ENCODE results near the gene CYP3A4. TPM values are rescaled to one million over a fixed set of nuclear protein-coding genes. Genes with fewer than 3 reads are reported as not detected.

The CYP3A4 gene
- total and polyA plus RNA-seq, 2 of the 8 experiments (the other 6 are each of a cell fraction or from before 2014, with no cell fraction given) = not detected

DNA sequence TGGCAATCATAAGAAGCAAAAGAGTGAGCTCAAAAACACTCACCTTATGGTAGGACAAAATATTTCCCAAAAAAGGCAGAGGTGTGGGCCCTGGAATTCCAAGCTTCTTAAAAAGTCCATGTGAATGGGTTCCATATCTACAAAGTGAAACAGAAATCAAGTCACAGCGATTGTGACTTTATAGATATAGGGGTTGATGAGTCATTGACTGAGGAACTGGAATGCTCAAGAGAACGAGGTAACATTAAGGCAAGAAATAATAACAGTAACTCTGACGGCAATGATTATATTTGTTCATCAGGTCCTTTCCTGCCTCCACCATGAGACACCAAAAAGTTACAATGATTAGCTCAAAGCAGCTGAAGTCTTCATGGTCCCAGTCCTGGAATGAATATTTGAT lies 4.0 kb downstream of the CYP3A4 start:
- Histone ChIP-seq H3K79me2 (ENCODE audit: control insufficient read depth in 1 of 2, insufficient read depth in 2 of 2, low read length in 2 of 2) (no peaks in the 10 kb centered on the region), H2BK120ac (replicated peaks; ENCODE audit: low read depth, low read length) (no peak overlapping the region), H3K4me2 (ENCODE audit: insufficient read depth in 1 of 2, low read depth in 2 of 2, low read length in 2 of 2) (no peak overlapping the region), H3K9me3 (ENCODE audit: insufficient read depth in 2 of 2, low read depth in 1 of 2, low read length in 1 of 2) (no peaks in the 10 kb centered on the region), H3K56ac (replicated peaks; ENCODE audit: insufficient read length, low read depth, low read length) (no peak overlapping the region), H4K91ac (replicated peaks; ENCODE audit: insufficient read length, low read length) (no peak overlapping the region), H3K4me3 (ENCODE audit: extremely low read depth in 1 of 4, insufficient read depth in 2 of 4, low read depth in 3 of 4, low read length in 4 of 4) (no peak overlapping the region), H2AK5ac (ENCODE audit: low read depth, low read length) (no peak overlapping the region), H2BK15ac (ENCODE audit: low read length) (no peak overlapping the region), H3K27ac (ENCODE audit: low read depth, low read length) (no peak overlapping the region), H2BK12ac (ENCODE audit: low read depth, low read length) (no peak overlapping the region), H2AFZ (ENCODE audit: low read length) (no peak overlapping the region), H2BK5ac (ENCODE audit: low read depth, low read length) (no peak overlapping the region), H3K27me3 (replicated peaks in 1 of 4; ENCODE audit: control insufficient read depth in 3 of 4, extremely low read depth in 1 of 4, insufficient read depth in 3 of 4, low read length in 3 of 4) (no peaks in the 10 kb centered on the region), H4K20me1 (replicated peaks in 1 of 2; ENCODE audit: control insufficient read depth in 1 of 2, insufficient read depth in 2 of 2, low read length in 2 of 2) (no peaks in the 10 kb centered on the region), H3K36me3 (ENCODE audit: control insufficient read depth in 2 of 4, insufficient read depth in 4 of 4, low read length in 3 of 4) (no peaks in the 10 kb centered on the region), H3K14ac (ENCODE audit: insufficient read length) (no peak overlapping the region), H3K23ac (ENCODE audit: insufficient read length) (no peak overlapping the region), H3K23me2 (ENCODE audit: low read depth, low read length) (no peaks in the 10 kb centered on the region), H4K5ac (ENCODE audit: insufficient read length, low read depth, low read length) (no peak overlapping the region), H3K18ac (ENCODE audit: extremely low read depth, low read length) (no peak overlapping the region), H3K4me1 (replicated peaks in 1 of 4; ENCODE audit: control insufficient read depth in 3 of 4, insufficient read depth in 4 of 4, low read length in 3 of 4) (peaks cover 0 to 2% (median 0%) of the 10 kb centered on the region in 4 experiments; a peak in 2 of 7 replicates), H2BK20ac (ENCODE audit: low read length) (no peak overlapping the region), H3K79me1 (ENCODE audit: low read depth, low read length) (no peaks in the 10 kb centered on the region), H3K9ac (replicated peaks in 1 of 4; ENCODE audit: extremely low read depth in 1 of 4, low read depth in 3 of 4, low read length in 3 of 4) (no peak overlapping the region), H4K8ac (ENCODE audit: extremely low read depth, insufficient read depth, low read length) (no peak overlapping the region), H3K4ac (replicated peaks; ENCODE audit: insufficient read length, low read depth, low read length) (no peak overlapping the region)
- ChIA-PET POLR2A (ENCODE audit: partially characterized antibody) (no interaction called here), CTCF (ENCODE audit: partially characterized antibody) (interaction anchor here (0.7 to 1.2 kb wide), 3 partner anchors 50 to 211 kb away, joined by 3 to 4 read pairs (median 3); no protein-coding TSS in a partner anchor)
- DNase-seq (ENCODE audit: low read depth in 1 of 2, low spot score in 2 of 2) (no peak), FAIRE-seq (no peak)
- WGBS, 2 experiments (ENCODE audit: extremely low coverage in 1 of 2, insufficient coverage in 1 of 2, insufficient read length in 1 of 2, insufficient replicate concordance in 2 of 2, low coverage in 1 of 2, low lambda C conversion rate in 2 of 2, missing lambda C conversion rate in 1 of 2) = 83% methylated on average over 3 of the region's 3 CpGs; no CpG with 5 or more reads in 1 of the 2 experiments
- TF ChIP-seq TAF7 (optimal IDR thresholded peaks at IDR 0.05; ENCODE audit: borderline replicate concordance, low read depth, low read length) = no peak
- no peak for TF ChIP-seq CBX8 (IDR thresholded peaks at IDR 0.05; ENCODE audit: borderline replicate concordance, low read depth, low read length)
- no peak for TF ChIP-seq EZH2 (IDR thresholded peaks at IDR 0.05; ENCODE audit: low read depth, low read length, severe bottlenecking)
- no peak for TF ChIP-seq TBP (IDR thresholded peaks at IDR 0.05; ENCODE audit: low read depth, low read length)
- no peak for TF ChIP-seq TCF12 (IDR thresholded peaks at IDR 0.05; ENCODE audit: low read depth, low read length)
- TF ChIP-seq RBBP5 (IDR thresholded peaks at IDR 0.05; ENCODE audit: borderline replicate concordance, low read depth, low read length) = no peak
- TF ChIP-seq SIN3A (conservative IDR thresholded peaks at IDR 0.05 in 1 of 2, IDR thresholded peaks at IDR 0.05 in 1 of 2; ENCODE audit: low read depth in 1 of 2, low read length in 2 of 2) = no peak
- no peak for TF ChIP-seq SP2 (IDR thresholded peaks at IDR 0.05; ENCODE audit: low read length)
- no peak for TF ChIP-seq NRF1 (IDR thresholded peaks at IDR 0.05; ENCODE audit: low read depth, low read length)
- TF ChIP-seq HDAC6 (IDR thresholded peaks at IDR 0.05; ENCODE audit: low read depth, low read length) = no peak
- TF ChIP-seq CTBP2 (IDR thresholded peaks at IDR 0.05; ENCODE audit: borderline replicate concordance, insufficient read depth, insufficient read length, low read length) = no peak
- no peak for TF ChIP-seq KDM4A (IDR thresholded peaks at IDR 0.05; ENCODE audit: low read depth, low read length, severe bottlenecking)
- no peak for TF ChIP-seq RNF2 (IDR thresholded peaks at IDR 0.05; ENCODE audit: borderline replicate concordance, low read depth, low read length, missing control alignments, poor library complexity, severe bottlenecking)
- TF ChIP-seq POU5F1 (IDR thresholded peaks at IDR 0.05; ENCODE audit: low read depth, low read length) = no peak
